IgD-negative memory B cell (primary cell): ENCODE measurements around the gene CCDC43. TPM values are rescaled to one million over a fixed set of nuclear protein-coding genes. Genes with fewer than 3 reads are reported as not detected.
"Not testable (repeated sequence)": the region's sequence is repeated elsewhere in the genome, so short reads cannot be mapped to it uniquely, and the experiment has no call there.

Experiments used
- H3K27ac Mint-ChIP-seq, 3 donors: one replicate each; pipeline ENCODE4 v1.8.0; 2020 to 2022; ENCODE audit warnings: mild to moderate bottlenecking in 3 of 3, mixed read lengths in 3 of 3, moderate library complexity in 1 of 3
- H3K27me3 Mint-ChIP-seq: one replicate; pipeline ENCODE4 v1.8.0; 2021; ENCODE audit warnings: mixed read lengths
- H3K36me3 Mint-ChIP-seq: one replicate; pipeline ENCODE4 v1.8.0; 2020; ENCODE audit warnings: mild to moderate bottlenecking, mixed read lengths
- H3K4me1 Mint-ChIP-seq, 3 donors: one replicate each; pipeline ENCODE4 v1.8.0; 2020 to 2022; ENCODE audit warnings: mixed read lengths in 3 of 3, mild to moderate bottlenecking in 1 of 3
- H3K4me3 Mint-ChIP-seq, 4 donors: one replicate each; pipeline ENCODE4 v1.8.0; 2020 to 2022; ENCODE audit warnings: mild to moderate bottlenecking in 4 of 4, mixed read lengths in 4 of 4, moderate library complexity in 3 of 4
- H3K9me3 Mint-ChIP-seq, 3 donors: one replicate each; pipeline ENCODE4 v1.8.0; 2020 to 2021; ENCODE audit warnings: mixed read lengths in 3 of 3, mild to moderate bottlenecking in 1 of 3
- polyA plus RNA-seq: library from polyadenylated mRNA; unstranded; fragments of 300-500 nt; fragmentation: Illumina TruSeq; gene quantifications from one replicate; pipeline ENCODE4 v1.2.3, GENCODE V29; 2021

The CCDC43 gene, protein sequence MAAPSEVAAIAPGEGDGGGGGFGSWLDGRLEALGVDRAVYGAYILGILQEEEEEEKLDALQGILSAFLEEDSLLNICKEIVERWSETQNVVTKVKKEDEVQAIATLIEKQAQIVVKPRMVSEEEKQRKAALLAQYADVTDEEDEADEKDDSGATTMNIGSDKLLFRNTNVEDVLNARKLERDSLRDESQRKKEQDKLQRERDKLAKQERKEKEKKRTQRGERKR
- 9.7 TPM for polyA plus RNA-seq

DNA sequence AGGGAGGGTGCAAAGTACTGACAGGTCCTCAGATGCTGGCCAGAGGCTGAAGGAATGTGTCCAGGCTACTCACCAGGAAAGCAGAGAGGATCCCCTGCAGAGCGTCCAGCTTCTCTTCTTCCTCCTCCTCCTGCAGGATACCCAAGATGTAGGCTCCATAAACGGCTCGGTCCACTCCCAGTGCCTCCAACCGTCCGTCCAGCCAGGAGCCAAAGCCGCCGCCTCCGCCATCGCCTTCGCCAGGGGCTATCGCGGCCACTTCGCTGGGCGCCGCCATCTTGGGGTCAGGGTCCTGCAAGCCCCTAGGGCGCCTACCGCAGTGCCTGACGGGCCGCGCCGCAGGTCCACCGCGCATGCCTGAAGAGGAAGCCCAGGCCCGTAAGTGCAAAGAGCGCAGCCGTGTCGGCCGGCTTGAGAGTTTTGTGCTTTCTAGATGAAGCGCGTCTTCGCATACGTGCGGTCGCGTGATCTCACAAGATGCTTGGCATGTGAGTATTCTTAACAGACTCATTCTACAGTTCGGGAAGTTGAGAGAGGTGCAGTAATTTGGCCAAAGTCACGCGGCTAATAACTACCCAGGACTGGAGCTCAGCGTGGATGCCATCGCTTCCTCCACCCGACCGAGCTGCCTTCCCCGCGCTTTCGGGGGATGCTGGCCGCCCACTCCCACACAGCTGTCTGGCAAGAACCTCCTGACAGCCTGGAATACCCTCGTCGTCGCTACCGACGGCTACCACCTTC, at the start of gene CCDC43:
Gene CCDC43, minus strand, starts transcription at position 300 of the 741 bp plus-strand sequence. Its CDS starts 23 bp downstream, at position 277.
- Mint-ChIP-seq H3K4me1 (peaks cover 14 to 27% (median 21%) of the 10 kb centered on the region in 3 donors), H3K27me3 (no peaks in the 10 kb centered on the region), H3K27ac (peak within 1 kb of the TSS; percentile 89 to 92 (median 90)), H3K9me3 (no peaks in the 10 kb centered on the region), H3K4me3 (peak within 1 kb of the TSS; percentile 97 to 99 (median 98)), H3K36me3 (no peaks in the 10 kb centered on the region)

DNA sequence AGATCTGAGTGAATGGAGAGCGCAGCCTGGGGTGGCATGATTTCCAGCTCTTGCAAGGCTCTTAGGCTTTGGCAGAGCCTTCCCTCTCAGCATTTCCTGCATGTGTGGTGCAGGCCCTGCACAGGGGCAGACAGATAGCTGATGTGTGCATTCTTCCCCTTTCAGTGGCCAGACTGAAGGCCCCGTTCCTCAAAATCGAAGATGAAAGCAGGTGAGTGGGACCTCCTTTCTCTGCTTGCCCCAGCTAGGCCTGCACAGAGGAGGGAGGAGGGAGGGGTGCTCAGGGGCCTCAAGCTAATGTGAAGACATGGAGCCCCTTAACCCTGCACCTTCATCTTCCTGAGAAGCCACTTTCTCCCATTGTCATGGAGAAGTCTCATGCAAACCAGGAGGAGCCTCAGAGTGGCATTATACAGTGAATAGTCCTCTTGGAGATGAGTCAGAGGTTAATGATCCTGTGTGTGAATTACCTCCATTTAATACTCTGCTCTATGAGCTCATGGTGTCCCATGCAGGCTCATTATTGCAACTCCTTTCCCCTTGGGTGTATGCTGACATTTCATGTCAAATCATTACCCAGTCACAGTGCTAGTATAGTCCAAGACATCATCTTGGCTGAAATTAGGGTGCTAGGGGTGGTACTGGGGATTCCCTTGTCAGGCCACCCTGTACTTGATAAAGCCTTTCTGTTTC, 48.8 kb upstream of the CCDC43 start:
- Mint-ChIP-seq H3K27me3 (no peaks in the 10 kb centered on the region), H3K9me3 (no peaks in the 10 kb centered on the region), H3K36me3 (peaks cover 3% of the 10 kb centered on the region), H3K27ac (no peak overlapping the region), H3K4me1 (no peaks in the 10 kb centered on the region), H3K4me3 (no peak overlapping the region)

DNA sequence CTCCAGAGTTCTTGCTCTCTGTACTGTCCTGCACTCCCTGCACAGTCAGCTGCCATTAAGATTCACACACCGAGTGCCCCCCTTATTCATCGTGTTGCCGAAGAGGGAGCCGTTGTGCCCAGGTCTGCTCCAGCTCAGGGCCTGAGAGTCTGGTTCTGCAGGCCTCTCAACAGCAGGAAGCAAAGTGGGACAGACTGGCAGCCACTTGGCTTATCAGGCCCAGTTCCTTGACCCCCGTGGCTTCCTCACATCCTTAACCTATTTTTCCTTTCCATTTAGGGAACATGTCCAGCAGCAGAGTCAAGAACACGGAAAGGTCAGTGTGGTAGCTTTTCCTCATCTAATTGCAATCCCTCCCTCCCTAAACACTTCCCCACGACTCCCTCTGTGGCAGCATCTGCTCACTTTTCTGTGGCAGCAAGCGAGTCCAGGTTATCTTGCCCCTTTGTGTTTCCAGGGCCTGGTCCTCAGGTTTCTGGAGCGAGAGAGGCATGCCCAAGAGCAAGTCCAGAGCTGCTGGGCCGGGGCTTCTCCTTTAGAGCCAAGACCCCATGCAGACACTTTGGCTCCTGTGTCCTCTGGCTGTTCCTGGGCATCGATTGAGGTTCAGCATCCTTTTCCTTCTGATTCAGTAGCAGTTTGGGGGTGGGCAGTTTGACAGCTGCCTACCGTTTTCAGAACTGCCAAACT, 47.1 kb upstream of the CCDC43 start:
- H3K9me3 Mint-ChIP-seq = no peaks in the 10 kb centered on the region
- H3K4me3 Mint-ChIP-seq = no peak overlapping the region
- H3K4me1 Mint-ChIP-seq = no peaks in the 10 kb centered on the region
- no peak overlapping the region for H3K27ac Mint-ChIP-seq
- no peaks in the 10 kb centered on the region for H3K27me3 Mint-ChIP-seq
- peaks cover 3% of the 10 kb centered on the region for H3K36me3 Mint-ChIP-seq

DNA sequence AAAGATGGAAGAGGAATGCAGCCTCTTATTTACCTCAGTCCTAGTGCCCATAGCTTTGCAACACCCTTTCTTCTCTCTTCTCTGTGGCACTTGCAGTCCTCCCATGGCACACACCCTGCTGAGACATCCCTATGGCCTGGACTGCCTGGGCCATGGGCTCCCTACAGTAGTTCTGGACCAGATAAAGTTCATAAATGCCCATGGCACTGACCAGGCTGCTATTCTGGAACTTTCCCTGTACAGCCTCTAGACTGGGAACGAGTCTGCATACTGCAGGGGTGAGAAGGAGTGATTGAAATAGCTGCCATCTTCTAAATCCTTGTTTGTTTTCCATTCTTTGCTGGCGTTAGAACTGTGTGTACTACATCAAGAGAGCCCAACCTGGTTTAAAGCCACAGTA, 44.7 kb upstream of the CCDC43 start:
- Mint-ChIP-seq H3K27me3 (no peaks in the 10 kb centered on the region), H3K27ac (peak overlapping the region in 2 of 3 donors; percentile 7 to 16), H3K4me1 (no peaks in the 10 kb centered on the region), H3K36me3 (peaks cover 6% of the 10 kb centered on the region), H3K4me3 (no peak overlapping the region), H3K9me3 (no peaks in the 10 kb centered on the region)

DNA sequence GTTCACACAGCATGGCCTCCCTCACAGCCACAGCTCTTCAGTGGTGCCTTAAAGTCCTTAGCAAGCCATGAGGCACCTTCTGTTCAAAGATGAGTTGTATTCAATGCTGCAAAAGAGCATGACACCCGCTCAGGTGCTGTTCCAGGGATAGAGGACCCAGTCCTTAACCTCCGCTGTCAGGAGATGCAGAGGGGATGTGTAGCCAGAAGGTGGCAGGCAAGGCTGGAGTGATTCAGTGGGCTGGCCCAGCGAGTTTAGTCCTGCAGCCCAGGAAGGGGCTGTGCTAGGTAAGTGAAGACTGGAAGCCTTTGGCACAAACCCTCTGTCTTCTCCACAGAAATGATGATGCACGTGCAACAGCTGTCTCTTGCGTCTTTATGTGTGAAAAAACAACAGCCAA, 44.2 kb upstream of the CCDC43 start:
- Mint-ChIP-seq H3K9me3 (no peaks in the 10 kb centered on the region), H3K36me3 (peaks cover 6% of the 10 kb centered on the region), H3K27ac (no peak overlapping the region), H3K4me3 (no peak overlapping the region), H3K27me3 (no peaks in the 10 kb centered on the region), H3K4me1 (no peaks in the 10 kb centered on the region)

DNA sequence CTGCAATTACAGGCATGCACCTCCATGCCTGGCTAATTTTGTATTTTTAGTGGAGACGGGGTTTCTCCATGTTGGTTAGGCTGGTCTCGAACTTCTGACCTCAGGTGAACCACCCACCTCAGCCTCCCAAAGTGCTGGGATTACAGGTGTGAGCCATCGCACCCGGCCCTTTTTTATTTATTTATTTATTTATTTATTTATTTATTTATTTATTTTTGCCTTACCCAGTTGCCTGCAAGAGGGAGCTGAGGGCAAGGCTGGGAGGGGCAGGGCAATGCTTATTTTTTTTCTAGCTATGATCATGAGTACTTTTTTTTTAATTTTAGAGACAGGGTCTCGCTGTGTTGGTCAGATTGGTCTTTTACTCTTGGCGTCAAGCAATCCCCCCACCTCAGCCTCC, 36.5 kb upstream of the CCDC43 start:
- not testable (repeated sequence) for H3K4me3 Mint-ChIP-seq, H3K27me3 Mint-ChIP-seq, H3K27ac Mint-ChIP-seq, H3K36me3 Mint-ChIP-seq, H3K4me1 Mint-ChIP-seq, H3K9me3 Mint-ChIP-seq

DNA sequence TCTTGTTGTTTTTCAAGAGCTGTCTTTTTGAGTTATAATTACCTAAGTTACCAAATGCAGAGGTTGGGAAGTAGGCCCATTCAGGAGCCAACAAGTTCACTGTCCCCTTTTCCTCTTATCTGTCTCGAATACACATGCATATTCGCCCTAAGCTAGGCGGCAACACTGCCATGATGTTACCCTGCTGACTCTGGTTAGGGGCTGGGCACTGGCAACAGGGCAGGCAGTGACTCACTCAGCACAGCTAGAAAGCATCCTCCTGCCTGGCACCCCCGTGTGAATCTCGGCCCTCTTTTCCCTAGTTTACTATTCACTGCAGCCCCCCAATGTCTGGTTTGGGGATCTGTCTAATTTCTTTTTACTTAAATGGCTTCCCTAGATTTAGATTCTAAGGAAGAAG, 32.7 kb upstream of the CCDC43 start:
- Mint-ChIP-seq H3K4me1 (no peaks in the 10 kb centered on the region), H3K27ac (no peak overlapping the region), H3K36me3 (peaks cover 3% of the 10 kb centered on the region), H3K9me3 (no peaks in the 10 kb centered on the region), H3K4me3 (no peak overlapping the region), H3K27me3 (no peaks in the 10 kb centered on the region)

DNA sequence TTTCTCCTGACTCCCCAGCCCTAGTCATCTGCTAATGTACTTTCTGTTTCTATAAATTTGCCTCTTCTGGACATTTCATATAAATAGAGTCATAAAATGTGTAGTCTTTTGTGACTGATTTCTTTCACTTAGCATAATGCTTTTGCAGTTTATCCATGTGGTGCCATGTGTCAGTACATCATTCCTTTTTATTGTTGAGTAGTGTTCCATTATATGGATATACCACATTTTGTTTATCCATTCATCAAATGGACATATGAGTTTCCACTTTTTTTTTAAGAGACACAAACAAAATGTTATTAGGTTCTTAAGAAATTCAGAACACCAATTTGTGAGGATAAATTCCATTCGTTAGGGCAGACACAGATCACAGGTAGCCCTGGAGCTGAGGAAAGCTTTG, 29.9 kb upstream of the CCDC43 start:
- H3K27ac Mint-ChIP-seq = no peak overlapping the region
- H3K4me3 Mint-ChIP-seq = no peak overlapping the region
- H3K4me1 Mint-ChIP-seq = no peaks in the 10 kb centered on the region
- H3K27me3 Mint-ChIP-seq = no peaks in the 10 kb centered on the region
- H3K9me3 Mint-ChIP-seq = no peaks in the 10 kb centered on the region
- H3K36me3 Mint-ChIP-seq = peaks cover 7% of the 10 kb centered on the region

DNA sequence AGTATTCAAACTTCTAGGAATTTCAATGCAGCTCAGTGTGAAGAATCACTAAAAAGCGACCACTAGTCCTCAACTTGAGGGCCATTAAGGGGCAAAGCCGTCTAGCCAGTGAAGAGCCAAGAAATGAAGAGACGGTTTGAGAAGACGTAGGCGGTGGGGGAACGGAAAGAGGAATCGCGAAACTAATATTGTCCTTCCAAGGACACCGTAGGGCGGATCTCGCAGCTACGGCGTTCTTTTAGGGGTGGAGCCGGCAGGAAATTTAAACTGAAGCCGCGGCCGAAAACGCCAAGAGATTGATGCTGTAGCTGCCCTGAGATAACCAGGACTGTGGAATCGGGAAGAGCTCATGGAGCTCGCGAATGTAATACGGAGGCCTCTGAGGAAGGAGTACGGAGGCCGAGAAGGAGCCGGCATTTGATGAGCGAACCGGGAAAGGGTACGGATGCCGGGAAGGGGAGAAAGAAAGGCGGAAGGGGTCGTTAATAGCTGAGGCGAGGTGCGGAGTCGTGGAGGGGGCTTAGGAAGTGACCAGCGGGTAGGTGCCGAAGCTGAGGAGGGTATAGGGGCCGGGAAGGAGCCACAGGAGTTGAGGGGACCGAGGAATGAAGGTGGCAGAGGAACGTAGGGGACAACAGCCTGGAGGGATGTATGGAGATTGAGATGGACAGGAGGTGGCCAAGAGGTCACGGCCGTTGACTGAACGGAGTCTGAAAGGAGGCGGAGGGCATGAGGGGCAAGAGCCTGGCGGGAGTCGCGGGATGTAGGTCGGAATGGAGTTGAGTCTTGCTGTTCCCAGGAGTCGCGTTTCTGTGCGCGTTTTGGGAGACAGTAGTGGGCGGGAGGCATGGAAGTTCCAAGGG, 19.1 kb upstream of the CCDC43 start, which contains the start of gene DBF4B:
Gene DBF4B, plus strand, starts transcription at position 265 of the 863 bp plus-strand sequence. Its CDS starts 156 bp downstream, at position 421.
- Mint-ChIP-seq H3K27me3 (no peaks in the 10 kb centered on the region), H3K36me3 (peaks cover 2% of the 10 kb centered on the region), H3K4me3 (no peak within 1 kb of the TSS), H3K9me3 (peaks cover 0 to 1% (median 0%) of the 10 kb centered on the region in 3 donors), H3K4me1 (peaks cover 0 to 2% (median 0%) of the 10 kb centered on the region in 3 donors), H3K27ac (no peak within 1 kb of the TSS)

DNA sequence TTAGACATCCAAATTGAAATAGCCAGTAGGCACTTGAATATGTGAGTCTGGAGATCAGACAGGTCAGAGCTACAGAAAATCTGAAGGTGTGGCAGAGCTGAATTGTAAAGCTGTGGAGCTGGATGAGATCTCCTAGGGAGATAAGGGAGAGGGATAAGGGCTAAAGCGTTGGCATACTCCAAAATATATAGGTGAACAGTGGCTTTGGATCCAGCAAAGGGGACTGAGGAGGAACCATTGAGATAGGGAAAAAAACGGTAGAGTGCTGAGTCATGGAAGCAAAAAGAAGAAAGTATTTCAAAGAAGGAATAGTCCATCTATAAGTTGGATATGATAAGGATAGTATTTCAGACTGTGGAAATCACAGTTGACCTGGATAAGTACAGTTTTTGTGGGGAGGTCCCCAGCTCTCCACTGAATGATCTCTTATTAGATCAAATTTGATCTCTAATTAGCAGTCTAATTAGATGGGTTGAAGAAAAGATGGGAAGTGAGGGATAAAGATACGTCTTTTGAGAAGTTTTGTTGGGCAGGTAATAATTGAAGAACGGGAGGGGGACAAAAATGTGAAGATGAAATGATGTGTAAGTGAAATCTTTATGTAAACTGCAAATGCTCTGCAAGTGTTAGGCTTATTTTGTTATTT, 18.3 kb upstream of the CCDC43 start:
- Mint-ChIP-seq H3K27ac (no peak overlapping the region), H3K4me1 (peaks cover 0 to 2% (median 0%) of the 10 kb centered on the region in 3 donors), H3K27me3 (no peaks in the 10 kb centered on the region), H3K36me3 (peaks cover 2% of the 10 kb centered on the region), H3K4me3 (no peak overlapping the region), H3K9me3 (peaks cover 0 to 1% (median 0%) of the 10 kb centered on the region in 3 donors)

DNA sequence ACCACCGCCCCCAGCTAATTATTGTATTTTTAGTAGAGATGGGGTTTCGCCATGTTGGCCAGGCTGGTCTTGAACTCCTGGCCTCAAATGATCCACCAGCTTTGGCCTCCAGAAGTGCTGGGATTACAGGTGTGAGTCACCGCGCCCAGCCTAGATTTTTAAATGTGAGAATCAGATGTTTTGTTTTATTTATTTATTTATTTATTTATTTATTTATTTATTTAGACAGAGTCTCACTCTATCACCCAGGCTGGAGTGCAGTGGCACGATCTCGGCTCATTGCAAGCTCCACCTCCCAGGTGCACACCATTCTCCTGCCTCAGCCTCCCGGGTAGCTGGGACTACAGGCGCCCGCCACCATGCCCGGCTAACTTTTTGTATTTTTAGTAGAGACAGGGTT, 10.7 kb upstream of the CCDC43 start:
- not testable (repeated sequence) for H3K4me3 Mint-ChIP-seq, H3K27ac Mint-ChIP-seq, H3K9me3 Mint-ChIP-seq, H3K27me3 Mint-ChIP-seq, H3K36me3 Mint-ChIP-seq, H3K4me1 Mint-ChIP-seq

DNA sequence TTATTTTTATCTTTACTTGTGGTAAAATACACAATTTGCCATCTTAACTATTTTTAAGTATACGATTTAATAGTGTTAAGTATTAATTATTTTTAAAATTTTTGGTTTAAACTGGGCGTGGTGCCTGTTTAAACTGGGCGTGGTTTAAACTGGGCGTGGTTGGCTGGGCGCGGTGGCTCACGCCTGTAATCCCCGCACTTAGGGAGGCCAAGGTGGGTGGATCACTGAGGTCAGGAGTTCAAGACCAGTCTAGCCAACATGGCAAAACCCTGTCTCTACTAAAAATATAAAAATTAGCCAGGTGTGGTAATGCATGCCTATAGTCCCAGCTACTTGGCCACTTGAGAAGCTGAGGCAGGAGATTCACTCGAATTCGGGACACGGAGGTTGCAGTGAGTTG, 4.0 kb upstream of the CCDC43 start:
- no peaks in the 10 kb centered on the region for H3K27me3 Mint-ChIP-seq
- no peaks in the 10 kb centered on the region for H3K36me3 Mint-ChIP-seq
- no peak overlapping the region for H3K27ac Mint-ChIP-seq
- H3K4me1 Mint-ChIP-seq = peaks cover 10 to 18% (median 13%) of the 10 kb centered on the region in 3 donors
- H3K9me3 Mint-ChIP-seq = no peaks in the 10 kb centered on the region
- H3K4me3 Mint-ChIP-seq = no peak overlapping the region

DNA sequence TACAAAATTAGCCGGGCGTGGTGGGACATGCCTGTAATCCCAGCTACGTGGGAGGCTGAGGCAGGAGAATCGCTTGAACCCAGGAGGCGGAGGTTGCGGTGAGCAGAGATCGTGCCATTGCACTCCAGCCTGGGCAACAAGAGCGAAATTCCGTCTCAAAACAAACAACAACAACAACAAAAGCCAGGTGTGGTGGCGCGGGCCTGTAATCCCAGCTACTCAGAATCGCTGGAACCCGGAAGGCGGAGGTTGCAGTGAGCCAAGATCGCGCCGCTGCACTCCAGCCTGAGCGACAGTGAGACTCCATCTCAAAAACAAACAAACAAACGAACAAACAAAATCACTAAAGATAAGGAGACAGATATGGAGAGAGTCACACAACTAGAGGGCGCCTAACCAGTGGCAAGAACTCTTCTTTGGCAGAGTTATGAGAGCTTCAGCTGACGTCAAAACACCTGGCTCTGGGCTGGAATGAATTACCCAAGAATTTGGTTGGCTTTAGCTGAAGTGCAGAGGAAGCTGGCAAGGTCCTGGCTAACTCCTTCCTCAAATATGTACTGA, 1.2 kb upstream of the CCDC43 start:
- not testable (repeated sequence) for H3K27me3 Mint-ChIP-seq, H3K9me3 Mint-ChIP-seq, H3K36me3 Mint-ChIP-seq
- Mint-ChIP-seq H3K4me3 (peak overlapping the region; percentile 60 to 99 (median 82)), H3K27ac (peak overlapping the region in 1 of 3 donors; percentile 89), H3K4me1 (peaks cover 14 to 21% (median 18%) of the 10 kb centered on the region in 3 donors)
